Right lobe of liver (tissue), 4 donors: ENCODE data around the gene RHEX.

ENCODE experiments used
- POLR2A ChIP-seq: fragments of 450-650 bp; IDR thresholded peaks from one replicate; pipeline ENCODE4 v1.6.1; 2017; ENCODE audit warnings: antibody characterized with exemption, mild to moderate bottlenecking
- TF ChIP-seq, protein P1 (sequence below), 4 donors: fragments of 200-600 bp in 3 of 4; fragments of 450-650 bp in 1 of 4; IDR thresholded peaks; one replicate each; pipeline versions ENCODE4 v1.5.1 to v1.8.0; 2016 to 2022; ENCODE audit warnings: antibody characterized with exemption in 4 of 4, mild to moderate bottlenecking in 2 of 4
- donor health status: DM: no; HTN: no; CAD: no.
- donor health status: DM: no; HTN: no; CAD: no.
- donor health status: DM: no; HTN: yes; CAD: no.

DNA sequence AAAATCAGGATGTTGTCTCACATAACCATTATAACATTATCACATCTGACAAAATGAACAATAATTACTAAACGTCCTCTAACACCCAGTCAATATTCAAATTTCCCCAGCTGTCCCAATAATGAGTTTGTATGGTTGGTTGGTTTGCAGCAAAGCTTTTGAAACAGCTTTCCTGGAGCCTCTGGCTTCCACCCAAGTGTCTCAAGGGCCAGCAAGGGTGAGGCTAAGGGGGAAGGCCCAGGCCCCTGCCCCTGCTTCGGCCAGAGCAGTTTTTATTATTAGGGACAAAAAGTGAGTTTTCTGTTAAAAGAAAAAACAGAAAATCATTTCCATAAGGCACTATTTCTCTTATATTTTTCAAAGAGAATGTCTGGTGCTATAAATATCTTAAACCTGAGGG is 83.3 kb downstream of the RHEX start:
- TF ChIP-seq, protein P1, sequence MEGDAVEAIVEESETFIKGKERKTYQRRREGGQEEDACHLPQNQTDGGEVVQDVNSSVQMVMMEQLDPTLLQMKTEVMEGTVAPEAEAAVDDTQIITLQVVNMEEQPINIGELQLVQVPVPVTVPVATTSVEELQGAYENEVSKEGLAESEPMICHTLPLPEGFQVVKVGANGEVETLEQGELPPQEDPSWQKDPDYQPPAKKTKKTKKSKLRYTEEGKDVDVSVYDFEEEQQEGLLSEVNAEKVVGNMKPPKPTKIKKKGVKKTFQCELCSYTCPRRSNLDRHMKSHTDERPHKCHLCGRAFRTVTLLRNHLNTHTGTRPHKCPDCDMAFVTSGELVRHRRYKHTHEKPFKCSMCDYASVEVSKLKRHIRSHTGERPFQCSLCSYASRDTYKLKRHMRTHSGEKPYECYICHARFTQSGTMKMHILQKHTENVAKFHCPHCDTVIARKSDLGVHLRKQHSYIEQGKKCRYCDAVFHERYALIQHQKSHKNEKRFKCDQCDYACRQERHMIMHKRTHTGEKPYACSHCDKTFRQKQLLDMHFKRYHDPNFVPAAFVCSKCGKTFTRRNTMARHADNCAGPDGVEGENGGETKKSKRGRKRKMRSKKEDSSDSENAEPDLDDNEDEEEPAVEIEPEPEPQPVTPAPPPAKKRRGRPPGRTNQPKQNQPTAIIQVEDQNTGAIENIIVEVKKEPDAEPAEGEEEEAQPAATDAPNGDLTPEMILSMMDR (IDR thresholded peaks at IDR 0.05) = no peak
- TF ChIP-seq POLR2A = no peak
